Tibial artery (tissue), 4 donors: Measurements from ENCODE around the gene PSTPIP2.

Experiments used
- DNase-seq, 2 donors: peaks; one replicate each; pipeline ENCODE4 v3.0.0-alpha.2; 2019
- H3K27ac ChIP-seq, 2 donors: fragments of 200-600 bp; sonication (generic) in 1 of 2; 1 replicate in 1 of 2; 2 replicates in 1 of 2; pipeline ENCODE4 v1.5.1; 2018 to 2019; ENCODE audit warnings: mild to moderate bottlenecking in 1 of 2
- H3K27me3 ChIP-seq, 2 donors: fragments of 200-600 bp; sonication (generic) in 1 of 2; one replicate each; pipeline versions ENCODE4 v1.5.1 to v1.6.0; 2016 to 2019
- H3K36me3 ChIP-seq, 3 donors: fragments of 200-600 bp; sonication (generic) in 2 of 3; one replicate each; pipeline ENCODE4 v1.5.1; 2016 to 2019; ENCODE audit warnings: mild to moderate bottlenecking in 2 of 3
- H3K4me1 ChIP-seq, 4 donors: fragments of 200-600 bp; sonication (generic) in 2 of 4; 1 replicate in 3 of 4; 2 replicates in 1 of 4; pipeline ENCODE4 v1.5.1; 2016 to 2019
- H3K4me3 ChIP-seq, 2 donors: fragments of 200-600 bp; sonication (generic) in 1 of 2; 1 replicate in 1 of 2; 2 replicates in 1 of 2; pipeline ENCODE4 v1.5.1; 2018 to 2019; ENCODE audit warnings: mild to moderate bottlenecking in 2 of 2
- H3K9me3 ChIP-seq, 3 donors: fragments of 200-600 bp; sonication (generic) in 1 of 3; one replicate each; pipeline ENCODE4 v1.5.1; 2016 to 2019
- CTCF ChIP-seq, 2 experiments: fragments of 200-600 bp in 1 of 2; fragments of 450-650 bp in 1 of 2; IDR thresholded peaks; one replicate each; pipeline ENCODE4 v1.5.1; 2017 to 2019; ENCODE audit warnings: antibody characterized with exemption in 2 of 2, mild to moderate bottlenecking in 1 of 2, moderate library complexity in 1 of 2
- intact Hi-C: fragments of 100-400 bp; cut with DNase I; formaldehyde crosslinking; loops from one replicate; pipeline ENCODE4 v1.15.0; 2023; ENCODE audit warnings: low total_unique reads

PSTPIP2 gene

GRCh38 chr18:46071653-46072375 lies at the start of gene PSTPIP2:
PSTPIP2 (minus strand) TSS chr18:46072260; CDS start chr18:46072188, 72 bp downstream.
- peak; percentile 71 to 82 for DNase-seq
- H3K4me1 ChIP-seq, result peaks cover 0 to 33% (median 19%) of the 10 kb centered on the region in 4 donors
- no peaks in the 10 kb centered on the region for H3K9me3 ChIP-seq
- peak within 1 kb of the TSS; percentile 73 to 77 for H3K27ac ChIP-seq
- intact Hi-C loops, result loop anchor here (10.0 kb wide), 1 partner anchor 107 kb away; the partner anchor contains the start of gene EPG5
- TF ChIP-seq CTCF (IDR thresholded peaks at IDR 0.05), result no peak
- H3K27me3 ChIP-seq, result no peaks in the 10 kb centered on the region
- H3K36me3 ChIP-seq, result no peaks in the 10 kb centered on the region
- peak within 1 kb of the TSS; percentile 77 to 84 for H3K4me3 ChIP-seq

GRCh38 chr18:46113751-46114150 lies 41.7 kb upstream of the PSTPIP2 start:
- Histone ChIP-seq H3K4me3 (no peak overlapping the region), H3K4me1 (no peaks in the 10 kb centered on the region), H3K27me3 (no peaks in the 10 kb centered on the region), H3K9me3 (no peaks in the 10 kb centered on the region), H3K36me3 (peaks cover 21 to 56% (median 32%) of the 10 kb centered on the region in 3 donors), H3K27ac (no peak overlapping the region)
- intact Hi-C loops, result no loop called here
- no peak for TF ChIP-seq CTCF (IDR thresholded peaks at IDR 0.05)
- DNase-seq, result no peak

GRCh38 chr18:46110406-46110805 lies 38.3 kb upstream of the PSTPIP2 start:
- no peak overlapping the region for H3K4me3 ChIP-seq
- peaks cover 12 to 44% (median 26%) of the 10 kb centered on the region in 3 donors for H3K36me3 ChIP-seq
- TF ChIP-seq CTCF (IDR thresholded peaks at IDR 0.05), result no peak
- H3K27ac ChIP-seq, result no peak overlapping the region
- H3K4me1 ChIP-seq, result peaks cover 0 to 13% (median 0%) of the 10 kb centered on the region in 4 donors
- H3K27me3 ChIP-seq, result no peaks in the 10 kb centered on the region
- H3K9me3 ChIP-seq, result no peaks in the 10 kb centered on the region
- intact Hi-C loops, result no loop called here
- DNase-seq, result no peak

- peaks cover 2 to 34% (median 16%) of the 10 kb centered on the region in 3 donors for H3K36me3 ChIP-seq
- H3K27me3 ChIP-seq, result no peaks in the 10 kb centered on the region
- peaks cover 0 to 18% (median 2%) of the 10 kb centered on the region in 4 donors for H3K4me1 ChIP-seq
- no peak overlapping the region for H3K27ac ChIP-seq
- no peak overlapping the region for H3K4me3 ChIP-seq
- intact Hi-C loops, result no loop called here
- TF ChIP-seq CTCF (IDR thresholded peaks at IDR 0.05), result no peak
- H3K9me3 ChIP-seq, result no peaks in the 10 kb centered on the region
- DNase-seq, result no peak
Measured at GRCh38 chr18:46109386-46109785, 37.3 kb upstream of the PSTPIP2 start.

GRCh38 chr18:46104128-46104911 lies 32.3 kb upstream of the PSTPIP2 start, which contains the start of gene HAUS1:
HAUS1 (plus strand) TSS chr18:46104385; CDS start chr18:46104412, 27 bp downstream.
- peak within 1 kb of the TSS; percentile 75 to 92 for H3K4me3 ChIP-seq
- intact Hi-C loops, result no loop called here
- H3K36me3 ChIP-seq, result peaks cover 0 to 9% (median 0%) of the 10 kb centered on the region in 3 donors
- peak; percentile 93 to 96 for DNase-seq
- H3K9me3 ChIP-seq, result no peaks in the 10 kb centered on the region
- peak within 1 kb of the TSS; percentile 84 to 85 for H3K27ac ChIP-seq
- no peaks in the 10 kb centered on the region for H3K27me3 ChIP-seq
- TF ChIP-seq CTCF (IDR thresholded peaks at IDR 0.05), result no peak
- H3K4me1 ChIP-seq, result peaks cover 0 to 22% (median 5%) of the 10 kb centered on the region in 4 donors
